GM21825 (cell line): ENCODE results near the gene MPST.
"Not testable (repeated sequence)": the region's sequence is repeated elsewhere in the genome, so short reads cannot be mapped to it uniquely, and the experiment has no call there.

Experiments
- ATAC-seq: cut with Tn5 transposase; IDR thresholded peaks from one replicate; pipeline ENCODE4 v1.9.1; 2021; ENCODE audit warnings: mild to moderate bottlenecking, moderate library complexity; ENCODE audit not compliant: unreplicated experiment

Gene MPST

DNA sequence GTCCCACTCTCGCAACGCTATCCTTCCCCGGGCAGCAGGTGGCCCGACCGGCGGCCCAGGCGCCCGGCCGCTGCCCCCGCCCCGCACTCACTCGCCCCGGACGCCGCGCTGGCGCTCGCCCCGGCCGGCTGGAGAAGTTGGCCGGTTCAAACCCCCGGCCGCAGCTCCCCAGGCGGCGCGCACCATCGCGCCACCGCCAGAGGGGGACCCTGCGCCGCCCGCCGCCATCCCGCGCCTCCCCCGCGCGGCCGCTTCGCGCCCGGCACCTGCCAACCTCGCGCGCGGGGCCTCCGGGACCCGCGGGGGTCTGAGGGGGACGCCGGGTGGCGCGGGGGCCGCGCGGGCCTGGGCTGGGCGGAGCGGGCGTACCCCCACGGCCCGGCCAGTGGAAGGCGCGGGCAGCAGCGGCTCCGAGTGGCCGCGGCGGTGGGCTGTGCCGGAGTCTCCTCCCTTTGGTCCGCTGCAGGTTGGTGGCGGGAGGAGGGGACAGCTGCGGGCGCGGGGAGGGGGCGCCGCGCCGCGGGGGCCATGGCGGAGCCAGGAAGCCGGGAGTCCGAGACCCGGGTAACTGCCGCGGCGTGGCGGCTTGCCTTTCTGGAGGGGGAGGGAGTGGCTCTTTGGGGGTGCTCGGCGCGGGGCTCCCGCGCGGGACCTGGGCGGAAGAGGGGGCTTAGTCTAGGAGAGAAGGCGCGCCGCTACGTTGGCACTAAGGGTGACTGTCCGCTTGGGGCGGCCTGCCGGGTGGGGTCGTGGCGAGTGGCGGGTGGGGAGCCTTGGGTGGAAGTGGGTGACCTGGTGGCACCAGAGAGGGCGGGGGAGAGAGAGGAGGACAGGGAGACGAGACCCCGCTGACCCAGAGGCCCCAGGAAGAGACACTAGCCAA lies at the start of gene MPST, which contains the start of gene TST:
Gene MPST (plus strand): TSS at position 434 of the 883 bp plus-strand sequence. CDS start 95 bp downstream, at position 529.
Gene TST (minus strand): TSS at position 139 of the 883 bp plus-strand sequence. CDS start 715 bp downstream, outside the sequence.
- peak; percentile 66 for ATAC-seq

DNA sequence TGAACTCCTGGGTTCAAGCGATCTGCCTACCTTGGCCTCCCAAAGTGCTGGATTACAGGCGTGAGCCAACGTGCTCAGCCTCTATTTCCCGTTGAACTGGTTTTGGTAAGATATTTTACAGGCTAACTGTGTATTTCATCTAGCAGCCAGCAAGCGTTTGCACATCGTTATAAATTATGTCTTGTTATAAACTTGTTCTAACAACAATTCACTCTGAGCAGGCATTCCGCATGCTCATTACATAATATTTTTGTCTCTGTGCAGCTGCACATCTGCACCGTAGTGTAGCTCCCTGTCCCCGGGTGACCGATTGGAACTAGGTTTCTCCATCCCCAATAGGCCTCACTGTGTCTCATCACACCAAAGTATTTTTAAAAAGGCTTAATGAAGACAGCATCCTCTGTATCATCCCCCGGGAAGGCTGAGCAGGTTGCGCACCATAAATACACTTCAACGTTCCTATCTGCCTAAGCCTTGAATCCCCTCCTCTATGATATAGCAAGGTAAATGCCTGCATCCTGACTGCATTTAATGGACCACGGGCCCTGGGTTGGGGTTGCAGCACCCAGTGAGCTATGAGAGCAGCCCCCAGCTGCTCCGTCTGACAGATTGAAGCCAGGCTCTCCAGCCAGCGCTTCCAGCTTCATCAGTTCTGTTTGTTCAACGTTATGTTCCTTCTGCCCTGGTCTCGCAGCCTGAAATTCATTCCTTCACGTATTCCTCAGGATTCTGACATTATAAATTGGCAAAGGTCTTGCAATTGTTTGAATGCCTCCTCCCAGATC lies 48.0 kb upstream of the MPST start:
- no peak for ATAC-seq

DNA sequence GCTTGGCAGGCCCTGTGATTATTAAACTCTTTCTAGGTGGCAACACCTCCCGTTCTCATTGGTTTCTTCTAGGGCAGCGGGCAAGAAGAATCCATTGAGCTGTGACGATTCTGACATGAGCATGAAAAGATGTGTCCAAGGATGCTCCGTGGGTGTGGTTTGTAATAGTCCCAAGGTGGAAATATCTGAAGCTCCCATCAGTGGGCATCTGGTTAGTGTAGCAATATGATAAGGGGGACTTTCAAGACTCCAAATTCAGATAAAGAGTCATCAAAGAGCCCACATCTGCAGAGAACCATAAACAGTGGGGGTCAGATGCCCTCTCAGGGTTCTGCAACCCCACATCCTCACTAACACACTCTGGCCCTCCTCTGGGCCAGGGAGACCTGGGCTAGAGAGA lies 42.9 kb upstream of the MPST start:
- no peak for ATAC-seq

DNA sequence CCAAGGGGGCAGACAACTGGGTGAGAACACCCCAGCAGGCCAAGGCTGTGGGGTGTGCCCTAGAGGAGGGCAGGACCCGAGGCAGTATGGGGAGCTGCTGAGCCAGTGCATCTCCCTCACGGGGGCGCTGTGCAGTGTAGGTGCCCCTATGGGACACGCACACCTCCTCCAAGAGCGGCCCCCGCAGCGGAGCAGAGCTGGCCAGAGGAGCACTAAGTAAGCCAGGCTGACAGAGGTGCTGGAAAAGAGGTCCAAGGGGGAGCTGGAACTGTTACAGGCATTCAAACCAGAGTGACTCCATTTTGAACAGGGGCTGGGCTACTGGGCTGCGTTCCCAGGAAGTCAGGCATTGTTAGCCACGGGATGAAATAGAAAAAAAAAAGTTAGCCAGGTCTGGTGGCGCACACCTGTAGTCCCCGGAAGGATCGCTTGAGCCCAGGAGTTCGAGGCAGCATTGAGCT lies 42.1 kb upstream of the MPST start:
- ATAC-seq = no peak

DNA sequence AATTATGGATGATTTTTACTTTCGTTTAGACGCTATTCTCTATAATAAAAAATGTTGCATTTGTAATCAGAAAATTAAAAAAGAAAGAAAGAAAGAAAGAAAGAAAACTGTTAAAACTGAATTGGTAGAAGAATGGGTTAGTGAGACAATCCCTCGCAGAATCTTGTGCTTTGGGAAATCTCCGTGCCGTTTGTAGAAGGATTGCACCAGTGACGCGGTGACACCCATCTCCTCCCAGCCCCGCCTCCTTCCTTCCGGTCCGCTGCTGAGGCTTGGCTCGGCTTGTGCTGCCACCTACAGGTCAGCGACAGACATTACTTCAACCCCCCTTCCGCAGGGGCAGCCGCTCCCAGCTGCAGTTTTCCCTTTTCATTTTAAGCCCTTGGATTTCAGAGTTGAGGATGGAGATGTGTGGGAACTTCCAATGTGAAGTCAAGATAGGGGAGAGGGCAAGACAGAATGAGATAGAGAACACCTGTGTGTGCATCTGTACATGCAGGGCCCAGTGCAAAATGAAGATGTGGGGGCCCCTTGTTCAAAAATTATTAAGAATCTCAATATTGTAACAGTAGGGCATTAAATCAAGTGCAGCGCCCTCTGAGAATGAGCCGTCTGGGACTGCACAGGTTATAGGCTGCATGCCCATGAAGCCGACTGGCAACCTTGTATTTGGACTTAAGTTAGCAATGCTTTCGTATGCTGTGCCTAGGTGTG lies 41.4 kb upstream of the MPST start:
- peak; percentile 78 for ATAC-seq

DNA sequence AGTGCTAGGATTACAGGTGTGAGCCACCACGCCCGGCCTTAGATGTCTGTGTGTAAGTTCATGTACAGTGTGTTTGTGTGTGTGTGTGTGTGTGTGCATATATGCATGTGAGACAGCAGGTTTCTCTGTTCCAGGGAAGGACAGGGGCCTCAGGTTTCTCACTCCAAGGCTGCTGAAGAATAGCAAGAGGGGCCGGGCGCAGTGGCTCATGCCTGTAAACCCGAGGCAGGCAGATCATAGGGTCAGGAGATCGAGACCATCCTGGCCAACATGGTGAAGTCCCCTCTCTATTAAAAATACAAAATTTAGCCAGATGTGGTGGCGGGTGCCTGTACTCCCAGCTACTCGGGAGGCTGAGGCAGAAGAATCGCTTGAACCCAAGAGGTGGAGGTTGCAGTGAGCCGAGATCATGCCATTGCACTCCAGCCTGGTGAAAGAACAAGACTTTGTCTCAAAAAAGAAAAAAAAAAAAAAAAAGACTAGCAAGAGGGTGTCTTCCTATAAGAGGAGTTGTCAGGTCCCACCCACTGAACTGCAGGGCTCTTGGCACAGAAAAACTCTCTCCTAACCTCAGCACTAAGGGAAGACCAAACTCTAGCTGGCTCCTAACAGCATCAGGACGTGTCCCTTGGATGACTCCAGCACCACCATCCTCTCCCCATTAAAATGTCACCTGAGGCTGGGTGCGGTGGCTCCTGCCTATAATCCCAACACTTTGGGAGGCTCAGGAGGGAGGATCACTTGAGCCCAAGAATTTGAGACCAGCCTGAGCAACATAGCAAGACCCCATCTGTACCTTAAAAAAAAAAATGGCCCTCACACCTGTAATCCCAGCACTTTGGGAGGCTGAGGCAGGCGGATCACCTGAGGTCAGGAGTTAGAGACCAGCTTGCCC lies 40.3 kb upstream of the MPST start:
- no peak for ATAC-seq

DNA sequence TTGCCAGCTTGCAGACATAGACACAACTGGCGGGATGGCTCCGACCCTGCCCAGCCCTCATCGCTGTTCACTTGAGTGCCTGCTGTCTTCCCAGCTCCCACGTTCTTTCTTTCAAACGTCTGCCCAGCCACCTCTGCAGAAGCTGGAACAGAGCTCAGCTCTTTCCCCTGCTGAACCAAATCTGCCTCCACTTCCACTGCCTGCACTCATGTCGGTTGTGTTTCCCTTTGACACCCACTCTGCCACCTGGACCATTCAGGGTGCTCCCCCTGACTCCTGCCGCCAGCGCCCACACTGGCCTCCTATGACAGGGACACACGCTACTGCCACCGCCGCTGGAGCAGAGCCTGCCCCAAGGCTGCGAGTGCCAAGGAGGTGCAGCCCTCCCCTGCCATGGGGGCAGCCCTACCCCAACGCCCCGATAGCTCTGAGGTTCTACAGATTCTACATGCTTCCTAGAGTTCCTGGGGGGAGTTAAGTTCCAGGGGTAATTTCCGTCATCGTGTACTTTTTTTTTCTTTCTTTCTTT lies 38.2 kb upstream of the MPST start:
- ATAC-seq = no peak

DNA sequence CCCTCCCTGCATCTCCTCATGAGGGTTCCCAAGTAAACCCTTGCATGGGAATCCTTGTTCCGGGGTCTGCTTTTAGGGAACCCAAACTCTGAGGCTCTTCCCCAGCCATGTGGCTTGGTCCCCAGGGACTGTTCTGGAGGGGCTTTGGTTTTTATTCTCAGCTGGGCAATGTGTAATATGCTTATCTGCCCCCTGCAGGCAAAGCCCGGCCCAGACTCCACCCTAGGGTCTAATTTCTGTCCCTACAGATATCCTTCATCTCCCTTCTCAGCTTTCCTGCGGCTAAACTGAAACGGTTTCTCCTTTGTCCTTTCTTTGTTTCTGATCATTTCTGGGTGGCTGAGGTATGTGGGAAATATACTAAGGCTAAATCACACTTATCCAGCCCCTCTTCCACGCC lies 37.4 kb upstream of the MPST start:
- ATAC-seq = no peak

DNA sequence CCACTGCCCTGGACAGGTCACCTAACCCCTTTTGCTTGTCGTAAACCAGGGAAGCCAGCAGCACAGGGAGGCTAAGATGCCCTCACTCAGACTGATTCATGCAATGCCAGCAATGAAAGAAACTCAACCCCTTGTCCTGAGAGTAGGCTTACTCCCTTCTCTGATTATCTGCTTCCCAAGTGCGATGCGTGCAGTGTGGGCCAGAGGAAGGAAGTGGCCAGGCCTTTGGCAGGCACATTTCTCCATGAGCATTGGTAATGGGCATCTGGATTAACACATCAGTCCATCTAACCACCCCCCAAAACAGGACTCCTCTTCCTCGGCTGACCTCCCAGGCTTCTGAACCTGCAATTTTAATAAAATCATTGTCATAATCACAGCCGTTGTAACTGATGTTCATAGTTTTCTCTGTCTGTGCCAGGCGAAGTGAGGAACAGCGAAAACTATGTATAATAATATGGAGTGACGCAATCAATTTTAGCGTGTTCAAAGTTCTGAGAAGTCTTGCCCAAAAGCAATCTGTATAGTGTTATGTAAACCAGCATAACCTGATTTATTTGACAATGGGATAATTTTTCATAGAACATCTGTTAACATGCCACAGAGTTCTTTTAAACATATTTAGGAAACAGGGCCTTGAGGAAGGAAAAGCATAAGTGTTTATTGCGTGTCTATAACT lies 34.2 kb upstream of the MPST start:
- ATAC-seq = no peak

DNA sequence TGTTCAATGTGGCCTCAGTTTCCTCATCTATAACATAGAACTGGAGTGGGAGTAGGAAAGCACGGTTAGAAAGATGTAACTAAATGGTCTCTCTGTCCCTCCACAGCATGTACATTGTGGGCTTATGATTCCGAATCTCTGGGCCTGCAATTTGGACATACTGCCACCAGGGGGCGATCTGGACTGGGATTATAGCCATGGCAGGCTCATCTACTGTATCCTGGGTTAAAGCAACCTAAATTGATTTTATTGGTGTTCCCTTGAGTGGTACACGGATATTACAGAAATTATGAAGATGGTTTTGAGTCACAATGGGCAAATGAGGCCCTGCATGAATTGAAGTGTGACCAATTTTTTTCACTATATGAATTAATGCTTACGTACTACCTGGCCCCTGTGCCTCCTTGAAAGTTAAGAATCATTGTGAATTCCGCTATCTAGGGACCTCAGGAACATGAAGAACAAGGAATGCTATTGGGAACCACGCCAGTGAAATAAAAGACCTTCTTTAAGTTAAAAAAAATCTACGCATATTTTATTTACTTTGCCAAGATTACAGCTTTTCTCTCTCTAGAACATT lies 33.2 kb upstream of the MPST start:
- no peak for ATAC-seq

DNA sequence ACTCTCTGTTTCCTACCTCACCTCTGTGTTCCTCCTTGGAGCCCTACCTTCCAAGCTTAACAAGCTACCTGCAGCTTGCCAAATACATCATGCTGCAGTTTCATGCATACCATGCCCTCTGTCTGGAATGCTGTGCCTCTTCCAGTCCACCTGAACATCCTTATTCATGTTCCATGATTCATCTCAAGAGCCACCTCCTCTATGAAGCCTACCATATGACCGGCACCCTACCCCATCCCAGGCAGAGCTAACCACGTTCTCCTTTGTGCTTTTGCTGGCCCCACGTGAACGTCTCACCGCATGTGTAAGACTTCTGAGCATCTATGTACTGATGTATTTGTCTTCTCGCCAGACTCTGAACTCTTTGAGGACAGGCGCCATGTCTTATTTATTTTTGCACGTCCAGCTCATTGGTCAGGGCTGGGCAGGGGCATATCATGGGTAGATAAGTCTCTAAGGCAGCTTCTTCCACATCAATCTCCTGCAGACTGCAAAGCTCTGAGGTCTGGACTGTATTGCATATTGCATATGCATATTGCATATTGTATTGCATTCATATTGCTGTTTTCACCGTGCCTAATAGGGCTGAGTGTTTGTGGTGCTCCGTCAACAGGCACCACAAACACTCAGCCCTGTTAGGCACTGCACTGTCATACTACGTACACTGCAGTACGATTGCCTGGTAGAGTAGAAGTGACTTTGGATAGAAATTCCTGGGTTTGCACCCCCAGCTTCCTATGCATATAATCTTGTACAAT lies 31.3 kb upstream of the MPST start:
- ATAC-seq = no peak

DNA sequence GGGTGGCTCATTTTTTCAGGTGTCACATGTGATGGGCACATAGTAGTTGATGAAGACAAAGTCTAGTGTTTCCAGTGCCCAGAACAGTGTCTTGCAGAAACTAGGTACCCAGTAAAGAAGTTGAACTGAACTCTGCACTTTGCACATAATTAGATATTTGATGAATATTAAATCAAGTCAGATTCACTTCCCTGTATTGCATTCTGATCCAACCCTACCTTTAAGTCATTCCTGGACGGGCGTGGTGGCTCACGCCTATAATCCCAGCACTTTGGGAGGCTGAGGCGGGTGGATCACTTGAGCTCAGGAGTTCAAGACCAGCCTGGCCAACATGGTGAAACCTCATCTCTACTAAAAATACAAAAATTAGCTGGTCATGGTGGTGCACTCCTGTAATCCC lies 30.5 kb upstream of the MPST start:
- ATAC-seq = not testable (repeated sequence)

DNA sequence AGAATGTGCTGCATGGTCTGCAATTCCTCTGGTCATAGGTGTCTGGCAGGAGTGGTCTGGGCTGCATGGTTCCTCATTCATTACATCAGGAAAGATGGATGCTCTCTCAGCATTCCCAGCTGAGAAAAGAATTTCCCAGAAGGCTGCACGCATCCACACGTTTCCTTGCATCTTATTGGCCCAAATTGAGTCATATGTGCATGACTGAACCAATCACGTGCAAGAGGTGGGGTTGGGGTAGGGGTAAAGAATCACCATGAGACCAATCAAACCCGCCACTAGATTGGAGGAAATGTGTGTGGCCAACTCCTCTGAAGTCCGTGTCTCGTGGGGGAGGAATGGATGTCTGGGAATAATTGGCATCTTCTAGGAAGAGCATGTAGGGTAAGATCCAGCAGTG lies 29.1 kb upstream of the MPST start:
- no peak for ATAC-seq

DNA sequence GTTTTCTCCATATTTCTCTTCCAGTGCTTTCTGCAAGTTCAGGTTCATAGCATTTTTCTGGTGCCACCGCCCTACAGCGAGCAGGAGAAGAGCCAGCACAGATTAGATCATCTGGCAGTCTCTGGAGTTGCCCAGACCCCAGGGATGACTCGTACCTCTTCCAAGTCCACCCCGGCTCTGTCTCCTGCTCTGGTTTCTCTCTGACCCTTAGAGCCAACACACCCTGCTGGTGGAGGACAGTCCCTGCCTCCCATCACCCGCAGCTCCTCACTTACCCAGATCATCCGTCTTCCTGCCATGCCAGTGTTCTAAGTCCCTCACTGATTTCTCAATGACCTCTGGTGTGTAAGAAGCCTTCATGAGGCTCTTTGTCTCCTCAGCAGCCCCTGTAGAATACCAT lies 28.3 kb upstream of the MPST start:
- no peak for ATAC-seq

DNA sequence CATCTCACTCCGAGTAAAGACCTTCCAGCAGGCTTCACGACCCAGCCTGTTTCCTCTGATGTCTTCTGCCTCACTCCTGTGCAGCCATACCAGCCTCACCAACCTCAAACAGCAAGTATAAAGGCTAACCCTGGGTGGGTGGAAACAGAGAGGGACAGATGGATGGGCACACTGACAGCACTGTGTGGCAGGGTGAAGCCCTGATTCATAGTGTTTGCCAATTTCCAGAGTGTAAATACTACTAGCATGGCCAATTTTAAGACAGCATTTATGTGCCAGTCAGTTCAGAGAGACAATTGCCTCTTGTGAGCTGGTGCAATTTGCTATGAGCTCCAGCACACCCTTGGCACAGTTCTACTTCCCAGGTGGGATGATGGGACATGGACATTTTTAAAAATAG lies 21.8 kb upstream of the MPST start:
- ATAC-seq = no peak

DNA sequence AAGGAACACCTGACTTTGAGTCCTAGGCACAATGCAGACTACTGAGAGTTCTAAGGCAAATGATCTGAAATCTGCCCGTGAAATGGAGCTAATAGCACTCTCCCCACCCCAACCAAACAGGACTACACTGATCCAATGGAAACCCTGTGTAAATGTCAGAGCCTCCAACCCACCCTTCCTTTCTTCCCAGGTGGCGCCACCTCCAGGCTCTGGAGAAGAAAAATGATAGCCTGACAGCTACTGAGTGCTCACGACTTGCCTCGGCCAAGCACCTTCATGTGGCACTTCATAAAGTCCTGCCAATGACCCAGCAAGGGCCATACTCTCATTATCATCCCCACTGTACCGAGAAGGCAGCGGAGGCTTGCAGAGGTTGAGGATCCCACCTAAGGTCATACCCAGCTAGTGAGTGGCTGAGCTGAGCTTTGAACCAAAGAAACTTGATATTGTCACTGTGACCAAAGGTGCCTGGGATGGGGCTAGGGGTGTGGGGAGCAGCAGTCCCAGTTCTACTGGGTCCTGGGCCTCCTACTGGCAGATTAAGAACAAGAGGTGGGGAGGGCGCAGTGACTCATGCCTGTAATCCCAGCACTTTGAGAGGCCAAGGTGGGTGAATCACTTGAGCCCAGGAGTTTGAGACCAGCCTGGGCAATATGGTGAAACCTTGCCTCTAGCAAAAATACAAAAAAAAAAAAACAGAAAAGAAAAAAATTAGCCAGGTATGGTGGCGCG lies 20.8 kb upstream of the MPST start:
- no peak for ATAC-seq

DNA sequence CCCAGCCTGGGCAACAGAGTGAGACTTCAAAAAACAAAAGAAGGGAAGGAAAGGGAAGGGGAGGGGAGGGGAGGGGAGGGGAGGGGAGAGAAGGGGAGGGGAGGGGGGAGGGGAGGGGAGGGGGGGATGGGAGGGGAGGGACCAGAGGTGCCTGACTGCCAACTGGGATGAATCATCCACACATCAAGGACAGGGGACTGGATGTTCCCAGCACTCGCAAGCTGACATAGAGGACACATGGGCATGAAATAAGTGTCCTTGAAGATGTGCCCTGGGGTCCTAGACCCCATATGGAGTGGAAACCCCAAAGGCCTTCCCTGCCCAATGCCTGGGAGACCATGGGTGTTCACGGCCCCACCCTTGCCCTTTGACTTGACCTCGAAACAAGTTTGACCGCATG lies 20.1 kb upstream of the MPST start:
- ATAC-seq = no peak
